IPS DF 4.7 (cell line): ENCODE data around the gene CRYL1.

Experiments used
- DNase-seq: peaks from one replicate; pipeline ENCODE4 v3.0.0-alpha.2; 2013; ENCODE audit warnings: low spot score; ENCODE audit errors: extremely low read depth

The CRYL1 gene, protein sequence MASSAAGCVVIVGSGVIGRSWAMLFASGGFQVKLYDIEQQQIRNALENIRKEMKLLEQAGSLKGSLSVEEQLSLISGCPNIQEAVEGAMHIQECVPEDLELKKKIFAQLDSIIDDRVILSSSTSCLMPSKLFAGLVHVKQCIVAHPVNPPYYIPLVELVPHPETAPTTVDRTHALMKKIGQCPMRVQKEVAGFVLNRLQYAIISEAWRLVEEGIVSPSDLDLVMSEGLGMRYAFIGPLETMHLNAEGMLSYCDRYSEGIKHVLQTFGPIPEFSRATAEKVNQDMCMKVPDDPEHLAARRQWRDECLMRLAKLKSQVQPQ

DNA sequence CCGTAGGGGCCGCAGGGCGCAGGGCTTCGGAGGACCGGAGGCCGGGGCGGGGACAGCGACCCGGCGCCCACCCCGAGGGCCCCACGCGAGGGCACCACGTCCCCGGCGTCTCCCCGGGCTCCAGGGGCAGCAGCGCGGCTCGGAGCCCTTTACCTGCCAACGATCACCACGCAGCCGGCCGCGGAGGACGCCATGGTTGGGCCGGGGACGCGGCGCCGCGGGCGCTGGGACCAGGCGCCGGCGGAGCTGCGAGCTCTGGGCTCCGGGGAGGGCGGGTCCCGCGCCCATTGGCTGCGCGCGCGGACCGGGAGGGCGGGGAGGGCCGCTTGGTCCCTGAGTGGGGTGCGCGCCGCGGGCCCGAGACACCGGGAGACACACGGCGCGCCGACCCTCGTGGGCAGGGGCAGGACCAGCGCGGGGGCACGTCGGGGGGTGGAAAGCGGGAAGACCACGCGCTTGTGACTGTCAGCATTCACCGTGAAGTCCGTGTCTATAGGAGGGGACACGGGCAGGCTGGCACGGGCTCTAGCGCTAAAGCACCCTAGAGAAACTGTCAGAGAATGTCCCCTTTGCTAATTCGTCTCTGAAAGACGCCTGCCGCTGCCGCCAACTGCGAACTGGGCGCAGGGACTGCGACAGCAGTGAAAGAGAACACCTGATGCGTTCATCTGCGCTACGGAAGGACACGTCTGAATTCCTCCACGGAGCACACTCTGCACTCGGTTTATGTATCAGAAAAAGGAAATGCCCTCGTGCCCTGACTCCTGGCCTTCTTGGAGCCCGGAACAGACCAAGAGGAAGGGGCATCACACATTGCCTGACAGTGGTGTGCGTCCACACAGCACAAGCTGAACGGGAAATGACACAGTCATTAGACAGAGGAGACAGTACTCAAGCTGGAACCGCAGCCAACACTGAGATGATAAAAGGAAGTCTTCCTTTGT is at the start of gene CRYL1:
CRYL1 (minus strand) TSS at position 257 of the 944 bp plus-strand sequence; CDS start at position 194, 63 bp downstream.
- DNase-seq, result no peak

DNA sequence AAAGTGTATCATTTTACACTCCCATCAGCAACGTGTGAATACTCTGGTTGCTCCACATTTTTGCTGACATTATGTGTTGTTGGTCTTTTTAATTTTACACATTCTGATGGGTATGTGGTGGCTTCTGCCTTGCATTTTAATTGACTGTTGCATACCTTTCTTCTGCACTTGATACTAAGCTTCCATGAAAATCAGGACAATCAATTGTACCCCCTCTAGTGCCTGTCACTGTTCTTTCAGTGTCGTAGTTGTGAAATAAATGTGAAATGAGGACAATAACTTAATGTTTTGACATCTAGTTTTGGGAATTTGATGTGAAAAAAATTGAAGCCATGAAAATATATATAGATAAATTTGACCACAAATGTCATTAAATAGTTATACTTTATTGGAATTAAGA is 48.0 kb upstream of the CRYL1 start:
- no peak for DNase-seq

DNA sequence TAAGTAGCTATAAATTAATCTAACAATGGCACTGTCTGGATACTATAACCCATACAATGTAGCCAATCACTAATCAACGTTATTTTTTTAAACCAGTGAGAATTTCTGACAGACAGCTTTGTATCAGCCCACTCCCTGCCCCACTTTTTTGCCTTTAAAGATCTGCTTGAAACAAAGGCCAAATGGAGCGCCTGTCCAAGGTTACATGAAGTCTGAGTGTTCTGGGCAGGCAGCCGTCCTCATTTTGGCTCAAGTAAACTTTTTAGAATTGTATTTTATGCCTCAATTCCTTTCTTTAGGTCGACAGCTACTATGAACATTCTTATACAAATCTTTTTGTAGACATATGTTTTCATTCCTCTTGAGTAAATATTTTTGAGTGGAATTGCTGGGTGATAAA is 47.5 kb upstream of the CRYL1 start:
- DNase-seq, result no peak

DNA sequence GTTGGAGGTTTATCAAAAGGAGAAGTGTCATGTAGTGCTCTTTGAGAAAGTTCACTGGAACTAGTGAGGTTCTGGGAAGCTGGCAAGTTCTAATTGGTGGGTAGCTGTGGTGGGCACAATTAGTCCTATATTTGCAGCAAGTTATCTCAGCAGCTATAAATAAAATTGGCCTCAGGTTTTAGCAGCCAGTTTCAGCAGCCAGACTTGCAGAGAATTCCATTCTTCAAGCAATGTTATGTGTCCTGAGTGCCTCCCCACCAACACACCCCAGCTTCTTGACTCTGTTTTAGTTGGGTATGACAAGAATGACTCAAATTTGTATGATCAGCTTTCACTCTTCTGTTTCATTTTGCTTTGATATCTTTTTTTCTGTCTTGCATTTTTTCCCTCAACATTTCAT is 46.0 kb upstream of the CRYL1 start:
- no peak for DNase-seq

DNA sequence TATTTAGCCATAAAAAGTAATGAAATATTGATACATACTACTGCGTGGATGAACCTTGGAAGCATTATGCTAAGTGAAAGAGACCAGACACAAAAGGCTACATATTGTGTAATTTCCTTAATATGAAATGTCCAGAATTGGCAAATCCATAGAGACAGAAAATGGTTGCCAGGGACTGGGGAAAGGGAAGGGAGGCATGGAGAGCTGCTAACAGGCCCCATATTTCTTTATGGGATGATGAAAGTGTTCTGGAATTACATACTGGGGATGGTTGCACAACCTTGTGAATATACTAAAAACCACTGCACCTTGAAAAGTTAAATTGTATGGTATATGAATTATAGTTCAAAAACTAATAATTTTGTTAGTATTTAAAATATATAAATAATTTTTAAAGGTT is 44.9 kb upstream of the CRYL1 start:
- DNase-seq, result no peak

DNA sequence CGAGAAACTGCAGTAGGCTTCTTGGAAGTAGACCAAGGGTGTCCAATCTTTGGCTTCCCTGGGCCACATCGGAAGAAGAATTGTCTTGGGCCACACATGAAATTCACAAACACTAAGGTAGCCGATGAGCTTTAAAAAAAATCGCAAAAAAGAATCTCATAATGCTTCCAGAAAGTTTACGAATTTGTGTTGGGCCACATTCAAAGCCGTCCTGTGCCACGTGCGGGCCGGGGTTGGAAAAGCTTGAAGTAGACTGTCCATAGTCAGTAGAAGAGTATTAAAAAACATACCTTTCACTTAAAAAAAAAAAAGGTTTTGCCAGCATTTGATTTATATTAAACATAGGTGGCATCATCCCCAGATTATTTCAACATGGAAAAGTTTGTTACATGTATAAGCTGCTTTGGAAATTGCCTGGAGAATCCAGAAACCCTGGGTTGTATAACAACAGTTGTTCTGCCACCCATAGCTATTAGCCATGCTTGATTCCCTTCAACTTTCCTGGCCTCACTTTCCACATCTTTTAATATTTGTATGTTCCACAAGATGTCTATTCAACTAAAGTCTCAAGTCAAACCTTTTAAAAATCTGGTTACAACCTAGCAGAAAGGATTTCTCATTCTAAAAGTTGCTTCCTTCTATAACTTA is 42.3 kb upstream of the CRYL1 start:
- no peak for DNase-seq

DNA sequence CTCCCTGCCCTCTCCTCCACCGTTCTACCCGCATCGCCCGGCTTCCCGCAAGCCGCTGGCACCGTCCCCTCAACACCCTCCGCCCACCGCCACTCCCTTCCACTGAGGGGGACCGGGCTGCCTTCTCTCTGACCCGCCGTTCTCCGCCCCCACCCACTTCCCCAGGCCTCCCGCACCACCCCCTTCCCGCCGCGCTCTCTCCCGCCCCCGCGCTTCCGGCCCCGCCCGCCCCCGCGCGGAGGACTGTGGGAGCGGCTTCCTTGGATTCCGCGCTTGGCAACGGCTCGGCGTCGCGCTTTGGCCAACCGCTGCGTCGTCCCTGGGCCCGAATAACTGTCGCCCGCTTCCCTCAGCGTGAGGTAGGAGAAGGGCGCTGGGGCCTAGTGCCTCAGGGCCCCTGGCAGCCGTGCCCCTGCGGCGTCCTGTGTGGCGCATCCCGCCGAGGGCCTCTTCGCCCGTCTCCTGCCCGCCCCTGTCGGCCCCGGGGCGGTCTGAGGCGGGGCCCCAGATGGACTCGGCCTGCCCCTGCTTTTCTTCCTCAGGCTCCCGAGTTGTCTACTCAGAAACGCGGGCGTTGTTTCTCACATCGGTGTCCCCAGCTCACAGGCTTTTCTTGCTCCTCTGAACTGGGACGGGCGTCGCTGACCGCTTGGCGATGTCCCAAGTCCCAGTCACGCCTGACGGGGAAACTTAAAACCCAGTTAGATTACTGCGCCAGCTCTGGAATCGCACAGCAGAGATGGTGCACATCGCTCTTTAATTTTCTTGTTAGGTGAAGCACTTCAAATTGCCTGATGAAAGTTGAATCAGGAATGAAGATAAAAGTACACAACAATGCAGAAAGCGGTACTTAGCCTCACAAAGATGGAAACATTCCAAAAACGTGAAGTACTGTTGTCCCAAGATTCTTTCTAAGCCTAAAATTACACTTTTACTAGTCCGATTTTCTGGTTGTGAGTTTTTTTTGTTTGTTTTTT is 41.5 kb upstream of the CRYL1 start, which contains the start of gene IFT88:
IFT88 (plus strand) TSS at position 260 of the 977 bp plus-strand sequence. CDS start 7,229 bp downstream, outside the sequence.
- DNase-seq, result peak; percentile 25

DNA sequence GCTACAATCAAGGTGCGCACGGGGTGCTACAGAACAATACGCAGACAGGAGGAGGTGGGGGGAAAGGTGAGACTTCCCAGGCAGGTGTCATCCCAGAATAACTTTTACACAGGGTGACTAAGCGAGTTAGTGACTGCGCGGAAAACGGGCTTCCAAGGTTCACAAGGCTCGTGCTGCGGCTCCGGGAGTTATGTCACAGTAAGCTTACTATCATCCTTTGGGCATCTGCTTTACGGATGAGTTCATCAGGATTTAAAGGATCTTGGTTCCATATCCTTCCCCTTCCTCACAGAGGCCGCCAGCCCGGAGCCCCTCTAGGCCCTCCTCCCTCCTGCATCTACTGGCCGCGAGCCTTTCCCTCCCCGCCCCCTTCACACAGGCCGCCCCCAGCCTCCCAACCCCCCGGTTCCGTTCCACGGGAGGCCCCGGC is 40.8 kb upstream of the CRYL1 start:
- peak; percentile 7 for DNase-seq

DNA sequence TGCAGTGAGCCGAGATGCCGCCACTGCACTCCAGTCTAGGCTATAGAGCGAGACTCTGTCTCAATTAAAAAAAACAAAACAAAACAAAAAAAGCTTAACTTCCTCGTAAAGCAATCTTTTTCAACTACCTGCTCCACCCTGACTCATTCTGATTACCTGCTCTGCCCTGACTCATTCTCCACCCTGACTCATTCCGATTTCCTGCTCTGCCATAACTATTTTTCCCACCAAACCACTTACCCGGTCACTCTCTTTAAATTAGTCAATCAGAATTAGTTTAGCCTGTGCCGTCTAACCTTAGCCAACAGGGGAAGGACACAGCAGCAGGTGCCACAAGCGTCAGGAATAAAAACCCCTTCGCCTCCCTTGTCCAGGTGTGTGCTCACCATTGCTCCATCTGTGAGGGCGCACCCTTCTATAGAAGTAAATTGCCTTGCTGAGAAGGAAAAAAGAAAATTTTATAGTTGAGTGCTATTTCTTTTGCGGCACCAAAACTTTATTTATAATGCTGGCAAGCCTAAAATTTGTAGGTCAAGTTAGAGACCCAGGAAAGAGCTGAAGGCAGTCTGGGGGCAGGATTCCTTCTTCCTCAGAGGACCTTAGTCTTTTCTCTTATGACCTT is 39.6 kb upstream of the CRYL1 start:
- DNase-seq, result no peak

DNA sequence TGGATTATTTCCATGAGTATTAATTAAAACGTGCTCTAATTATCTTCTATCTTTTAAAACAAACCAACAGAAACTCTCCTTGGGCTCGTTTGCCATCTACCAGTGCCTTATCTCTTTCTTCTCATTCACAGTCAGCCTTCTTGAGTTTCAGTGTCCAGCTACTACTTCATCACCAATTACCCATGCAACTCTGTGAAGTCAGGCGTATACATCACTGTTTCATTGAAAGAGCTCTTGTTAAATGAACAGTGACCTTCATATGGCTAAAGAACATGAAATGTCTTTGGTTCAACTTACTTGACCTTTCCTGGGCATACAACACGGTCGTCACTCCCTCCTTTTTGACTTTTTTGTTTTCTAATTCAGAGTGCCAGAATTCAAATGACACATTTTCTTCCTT is 36.1 kb upstream of the CRYL1 start:
- DNase-seq, result no peak

DNA sequence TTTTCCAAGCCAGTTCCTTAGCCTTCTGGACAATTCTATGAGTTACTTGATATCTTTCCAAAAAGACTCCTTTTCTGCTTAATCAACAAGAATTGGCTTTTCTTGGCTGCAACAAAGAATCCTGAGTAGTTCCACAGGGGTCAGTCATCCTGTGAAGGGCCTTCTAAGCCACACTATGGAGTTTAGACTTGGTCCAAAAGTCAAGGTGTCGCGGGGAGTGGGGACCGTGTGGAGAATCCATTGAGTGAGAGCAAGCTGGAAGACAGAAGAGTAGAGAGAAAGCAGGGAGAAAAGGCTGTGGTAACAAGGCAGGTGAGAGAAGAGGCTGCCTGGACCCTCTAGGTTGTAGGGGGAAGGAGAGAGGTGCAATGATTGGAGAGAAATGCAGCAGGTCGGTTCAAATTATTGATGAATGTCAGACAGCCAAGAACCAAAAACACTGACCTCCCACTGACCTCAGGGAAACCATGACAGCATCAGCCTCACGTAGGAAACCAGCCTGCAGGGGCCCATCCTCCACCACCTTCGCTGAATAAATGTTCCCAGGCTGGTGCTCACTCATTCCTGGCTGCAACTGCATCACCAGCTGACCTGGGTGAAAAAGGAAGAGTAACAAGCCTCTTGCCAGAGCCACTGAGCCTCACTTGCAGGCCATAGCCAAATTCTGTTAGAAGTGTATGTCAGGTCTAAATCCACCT is 34.2 kb upstream of the CRYL1 start:
- no peak for DNase-seq

DNA sequence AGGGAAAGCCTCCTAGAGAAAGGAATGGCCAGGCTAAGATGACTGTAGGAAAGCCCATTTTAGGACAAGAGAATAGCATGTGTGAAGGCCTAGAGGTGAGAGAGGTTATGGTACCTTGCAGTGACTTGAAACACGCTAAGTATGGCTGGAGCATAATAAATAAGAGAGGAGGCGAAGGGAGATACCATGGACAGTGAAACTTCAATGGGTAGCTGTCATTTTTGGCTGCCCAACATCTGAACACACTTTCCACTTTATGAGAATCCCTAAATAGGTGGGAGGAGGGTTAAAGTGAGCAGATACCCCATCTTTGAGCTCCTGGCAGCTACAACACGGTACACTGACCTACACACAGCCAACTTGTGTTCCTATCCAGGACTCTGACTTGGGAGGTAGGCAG is 33.3 kb upstream of the CRYL1 start:
- DNase-seq, result no peak

DNA sequence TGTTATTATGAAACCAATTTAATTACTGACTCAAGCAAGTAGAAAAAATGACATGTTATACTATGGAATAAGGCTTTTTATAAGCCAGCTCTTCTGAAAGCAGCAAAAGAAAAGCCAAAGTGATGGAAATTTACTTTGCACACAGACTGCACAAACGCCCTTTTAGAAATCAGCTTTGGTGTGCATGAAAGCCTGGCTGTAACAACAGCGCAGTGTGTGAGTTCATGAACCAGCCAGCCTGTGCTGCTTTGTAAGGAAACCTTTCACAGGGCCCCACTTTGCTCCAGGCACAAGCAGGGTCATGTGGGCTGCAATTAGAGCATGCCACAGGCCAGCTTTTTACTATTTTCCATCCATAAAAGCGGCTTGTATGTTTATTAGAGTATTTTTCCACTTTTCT is 27.7 kb upstream of the CRYL1 start:
- DNase-seq, result no peak

DNA sequence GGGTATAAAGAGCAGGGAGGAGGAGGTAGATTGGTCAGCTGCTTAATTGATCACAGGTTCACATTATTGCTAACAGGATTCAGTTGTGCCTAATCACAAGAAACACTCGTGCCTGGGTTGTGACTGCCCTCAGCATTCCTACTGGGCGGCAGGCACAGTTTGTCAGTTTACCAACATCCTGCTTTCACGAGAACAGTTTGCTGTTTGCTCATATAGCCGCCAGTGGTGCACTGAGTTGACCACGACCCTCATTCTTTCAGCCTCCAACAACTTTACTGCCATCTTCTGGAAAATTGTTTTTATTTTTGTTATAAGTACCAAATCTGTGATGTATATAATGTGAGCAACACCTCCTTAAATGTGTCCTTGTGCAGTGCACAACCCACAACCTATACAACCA is 25.1 kb upstream of the CRYL1 start:
- DNase-seq, result no peak

DNA sequence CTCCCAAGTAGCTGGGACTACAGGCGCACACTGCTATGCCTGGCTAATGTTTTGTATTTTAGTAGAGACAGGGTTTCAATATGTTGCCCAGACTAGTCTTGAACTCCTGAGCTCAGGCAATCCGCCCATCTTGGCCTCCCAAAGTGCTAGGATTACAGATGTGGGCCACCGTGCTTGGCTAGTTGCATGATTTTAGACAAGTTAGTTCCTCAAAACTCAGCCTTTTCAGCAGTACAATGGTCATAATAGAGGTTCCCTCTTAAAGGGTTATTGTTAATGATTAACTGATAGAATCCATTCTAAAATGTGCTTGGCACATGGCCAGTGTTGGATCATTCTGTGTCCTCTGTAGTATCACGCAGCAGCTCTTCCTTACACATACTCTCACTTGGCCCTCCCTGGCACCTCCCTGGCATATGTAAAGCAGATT is 21.8 kb upstream of the CRYL1 start:
- no peak for DNase-seq

DNA sequence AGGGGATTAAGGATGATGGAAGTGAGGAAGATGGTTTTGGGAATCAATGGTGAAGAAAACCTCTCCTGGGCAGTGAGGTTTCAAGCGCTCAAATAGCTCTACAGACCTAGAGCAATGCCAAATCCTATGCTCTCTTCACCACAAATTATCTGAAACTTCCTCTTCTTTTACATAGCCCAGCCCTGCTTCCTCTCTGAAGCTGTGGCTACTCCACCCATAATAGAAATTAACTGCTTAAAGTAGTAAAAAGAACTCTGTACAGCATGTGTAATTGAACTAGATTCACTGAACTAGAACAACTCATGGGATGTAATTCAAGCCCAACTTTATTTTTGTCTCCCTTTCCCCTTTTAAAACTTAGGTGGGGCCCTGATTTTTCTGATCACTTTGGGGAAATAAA is 20.9 kb upstream of the CRYL1 start:
- no peak for DNase-seq

DNA sequence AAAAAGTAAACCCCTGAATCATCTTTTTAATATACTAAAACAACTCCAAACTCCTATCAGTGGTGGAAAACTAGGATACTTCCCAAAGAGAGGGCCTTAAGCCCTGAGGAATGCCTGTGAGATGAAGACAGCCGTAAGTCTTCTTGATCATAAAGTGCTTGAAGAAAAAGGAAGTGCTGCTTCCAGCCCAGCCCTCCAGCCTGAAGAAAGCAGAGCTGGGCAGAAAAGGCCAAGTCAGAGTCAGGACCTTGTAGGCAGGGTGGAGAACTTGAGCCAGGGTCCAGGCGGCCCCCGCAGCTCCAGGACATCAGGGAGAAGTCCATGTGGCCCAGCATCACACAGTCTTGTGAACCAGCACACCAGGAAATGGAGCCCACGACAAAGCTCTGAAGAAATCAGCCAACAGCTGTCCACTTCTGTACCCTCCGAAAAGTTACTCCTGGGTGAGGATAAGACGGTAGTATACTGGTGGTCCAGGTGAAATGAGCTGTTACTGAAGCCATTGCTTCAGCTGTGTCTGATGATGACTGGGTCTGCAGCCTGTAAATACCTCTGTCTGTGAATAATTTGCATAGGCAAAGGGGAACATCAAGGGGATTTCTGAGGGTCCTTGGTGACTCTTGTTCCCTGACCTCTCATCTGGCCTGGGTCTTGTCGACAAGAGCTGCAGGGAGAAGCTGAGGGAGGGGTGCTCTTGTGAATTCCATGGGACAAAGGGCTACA is 18.7 kb upstream of the CRYL1 start:
- no peak for DNase-seq

DNA sequence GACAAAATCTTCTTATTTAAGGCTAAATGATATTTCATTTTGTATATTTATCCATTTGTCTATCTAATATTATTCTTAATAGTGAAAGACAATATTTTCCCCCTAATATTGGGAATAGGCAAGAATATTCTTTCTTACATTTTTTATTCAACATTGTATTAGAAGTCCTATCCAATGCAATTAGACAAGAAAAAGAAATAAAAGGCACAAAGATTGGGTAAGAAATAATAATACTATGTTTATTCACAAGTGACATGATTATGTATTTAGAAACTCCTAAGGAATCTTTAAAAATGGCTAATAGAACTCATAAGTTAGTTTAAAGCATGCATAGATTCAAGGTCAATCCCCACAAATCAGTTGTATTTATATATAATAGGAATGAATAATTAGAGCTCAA is 11.3 kb upstream of the CRYL1 start:
- DNase-seq, result no peak

DNA sequence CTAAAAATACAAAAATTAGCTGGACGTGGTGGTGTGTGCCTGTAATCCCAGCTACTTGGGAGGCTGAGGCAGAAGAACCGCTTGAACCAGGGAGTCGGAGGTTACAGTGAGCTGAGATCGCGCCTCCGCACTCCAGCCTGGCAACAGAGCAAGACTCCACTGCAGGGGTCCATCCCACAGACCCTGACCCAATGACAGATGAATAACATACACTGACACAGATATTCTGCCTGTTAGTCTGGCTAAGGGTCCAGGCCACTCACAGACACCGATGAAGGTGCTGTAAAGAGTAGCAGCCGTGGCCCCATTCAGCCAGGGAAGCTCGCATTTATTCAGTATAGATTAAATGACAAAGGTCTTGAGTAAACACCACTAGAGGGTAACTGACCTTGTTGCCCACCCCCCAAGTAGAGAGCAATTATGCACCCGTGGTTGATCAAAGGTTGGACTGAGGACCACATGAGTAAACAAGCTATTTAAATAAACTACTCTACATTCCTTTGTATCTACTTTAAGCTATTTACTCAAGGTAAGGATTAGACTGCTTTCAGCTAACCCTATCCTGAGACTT is 8.5 kb upstream of the CRYL1 start:
- no peak for DNase-seq
